ENCODE data around the gene CALCOCO2. TPM values are rescaled to one million over a fixed set of nuclear protein-coding genes. Genes with fewer than 3 reads are reported as not detected.

CALCOCO2 gene
- total RNA-seq, 4 donors from 2014 or later: 141 to 292 (median 207) TPM

GRCh38 chr17:48894886-48895285 is 64.1 kb downstream of the CALCOCO2 start:
- intact Hi-C loops (cut with DNase I; ENCODE audit: low total_unique reads) (no loop called here), in situ Hi-C loops (cut with MboI; ENCODE audit: low pct_ligation_motif_present in 1 of 4, low pct_unique_long_range_greater_than_20kb in 1 of 4, low sequenced_read_pairs in 3 of 4) (no loop called here)
- no peaks in the 10 kb centered on the region for H3K27me3 ChIP-seq
- peaks cover 0 to 14% (median 0%) of the 10 kb centered on the region in 4 donors for H3K36me3 ChIP-seq
- peak overlapping the region; percentile 1 to 43 (median 22) for H3K27ac ChIP-seq
- H3K4me3 ChIP-seq: no peak overlapping the region
- 45 to 52% methylated on average over 2 to 3 of the region's 3 CpGs for WGBS, 2 donors (ENCODE audit: low coverage in 1 of 2)
- no peak for TF ChIP-seq EP300 (IDR thresholded peaks at IDR 0.05; ENCODE audit: low read depth)
- no peak for TF ChIP-seq POLR2A (IDR thresholded peaks at IDR 0.05)
- TF ChIP-seq POLR2AphosphoS5 (IDR thresholded peaks at IDR 0.05): peak in 1 of 3 donors; percentile 35
- peaks cover 8 to 33% (median 24%) of the 10 kb centered on the region in 4 donors for H3K4me1 ChIP-seq
- H3K9me3 ChIP-seq: no peaks in the 10 kb centered on the region
- peak; percentile 33 for DNase-seq

GRCh38 chr17:48901241-48901640 is 70.4 kb downstream of the CALCOCO2 start:
- no peak overlapping the region for H3K4me3 ChIP-seq
- no peak overlapping the region for H3K27ac ChIP-seq
- no peak for TF ChIP-seq EP300 (IDR thresholded peaks at IDR 0.05; ENCODE audit: low read depth)
- no peak for TF ChIP-seq CTCF (IDR thresholded peaks at IDR 0.05)
- TF ChIP-seq POLR2A (IDR thresholded peaks at IDR 0.05): no peak
- no peak for TF ChIP-seq POLR2AphosphoS5 (IDR thresholded peaks at IDR 0.05)
- H3K4me1 ChIP-seq: no peaks in the 10 kb centered on the region
- no peaks in the 10 kb centered on the region for H3K9me3 ChIP-seq
- WGBS, 2 donors (ENCODE audit: low coverage in 1 of 2): 87% methylated on average over 1 of the region's 1 CpG; no CpG with 5 or more reads in 1 of the 2 donors
- in situ Hi-C loops (cut with MboI; ENCODE audit: low pct_ligation_motif_present in 1 of 4, low pct_unique_long_range_greater_than_20kb in 1 of 4, low sequenced_read_pairs in 3 of 4): no loop called here
- no peaks in the 10 kb centered on the region for H3K27me3 ChIP-seq
- no peak for DNase-seq
- H3K36me3 ChIP-seq: peaks cover 0 to 2% (median 0%) of the 10 kb centered on the region in 4 donors
- intact Hi-C loops (cut with DNase I; ENCODE audit: low total_unique reads): no loop called here

GRCh38 chr17:48903401-48903800 is 72.6 kb downstream of the CALCOCO2 start:
- Histone ChIP-seq H3K27ac (no peak overlapping the region), H3K36me3 (no peaks in the 10 kb centered on the region), H3K9me3 (no peaks in the 10 kb centered on the region), H3K4me1 (peaks cover 3 to 7% (median 6%) of the 10 kb centered on the region in 4 donors), H3K4me3 (no peak overlapping the region), H3K27me3 (no peaks in the 10 kb centered on the region)
- intact Hi-C loops (cut with DNase I; ENCODE audit: low total_unique reads) (no loop called here), in situ Hi-C loops (cut with MboI; ENCODE audit: low pct_ligation_motif_present in 1 of 4, low pct_unique_long_range_greater_than_20kb in 1 of 4, low sequenced_read_pairs in 3 of 4) (no loop called here)
- DNase-seq: no peak
- TF ChIP-seq POLR2A (IDR thresholded peaks at IDR 0.05): no peak
- TF ChIP-seq POLR2AphosphoS5 (IDR thresholded peaks at IDR 0.05): no peak
- TF ChIP-seq EP300 (IDR thresholded peaks at IDR 0.05; ENCODE audit: low read depth): no peak
- no peak for TF ChIP-seq CTCF (IDR thresholded peaks at IDR 0.05)
- 86 to 100% methylated on average over 1 of the region's 1 CpG for WGBS, 2 donors (ENCODE audit: low coverage in 1 of 2)

GRCh38 chr17:48904428-48904827 is 73.6 kb downstream of the CALCOCO2 start:
- intact Hi-C loops (cut with DNase I; ENCODE audit: low total_unique reads): no loop called here
- Histone ChIP-seq H3K4me1 (peaks cover 3 to 12% (median 10%) of the 10 kb centered on the region in 4 donors), H3K27me3 (no peaks in the 10 kb centered on the region)

More at GRCh38 chr17:48904428-48904827, 73.6 kb downstream of the CALCOCO2 start:
- no peaks in the 10 kb centered on the region for H3K9me3 ChIP-seq
- no peak for DNase-seq
- in situ Hi-C loops (cut with MboI; ENCODE audit: low pct_ligation_motif_present in 1 of 4, low pct_unique_long_range_greater_than_20kb in 1 of 4, low sequenced_read_pairs in 3 of 4): no loop called here
- TF ChIP-seq POLR2A (IDR thresholded peaks at IDR 0.05) (no peak), EP300 (IDR thresholded peaks at IDR 0.05; ENCODE audit: low read depth) (no peak), CTCF (IDR thresholded peaks at IDR 0.05) (no peak), POLR2AphosphoS5 (IDR thresholded peaks at IDR 0.05) (no peak)
- no peak overlapping the region for H3K4me3 ChIP-seq
- WGBS, 2 donors (ENCODE audit: low coverage in 1 of 2): 82 to 90% methylated on average over 2 to 7 of the region's 7 CpGs
- no peaks in the 10 kb centered on the region for H3K36me3 ChIP-seq
- H3K27ac ChIP-seq: no peak overlapping the region

All from transverse colon (tissue), 4 donors.